Measurements from ENCODE around the gene CFDP1. TPM values are rescaled to one million over a fixed set of nuclear protein-coding genes. Genes with fewer than 3 reads are reported as not detected.

CFDP1 gene
- total and polyA plus RNA-seq, 2 of the 13 experiments (the other 11 are each of a cell fraction or from before 2014, with no cell fraction given) = 78.6 to 153 TPM

GRCh38 chr16:75464122-75464918 is 31.0 kb upstream of the CFDP1 start, which contains the start of gene TMEM170A (continued):
- TF ChIP-seq NFIB (CRISPR knock-in tag; IDR thresholded peaks at IDR 0.05; ENCODE audit: borderline replicate concordance) (no peak), ZNF333 (CRISPR knock-in tag; IDR thresholded peaks at IDR 0.05; ENCODE audit: borderline replicate concordance) (peak; percentile 94), KDM2A (CRISPR knock-in tag; IDR thresholded peaks at IDR 0.05; ENCODE audit: borderline replicate concordance, low read depth) (peak; percentile 99), NKX3-1 (CRISPR knock-in tag; IDR thresholded peaks at IDR 0.05) (no peak), AHR (CRISPR knock-in tag; IDR thresholded peaks at IDR 0.05) (no peak), HNRNPLL (IDR thresholded peaks at IDR 0.05; ENCODE audit: low read depth, low read length, poor library complexity, severe bottlenecking) (peak; percentile 95), ZNF615 (CRISPR knock-in tag; IDR thresholded peaks at IDR 0.05; ENCODE audit: borderline replicate concordance) (no peak), KLF9 (CRISPR knock-in tag; IDR thresholded peaks at IDR 0.05; ENCODE audit: low read depth) (peak; percentile 90), BHLHE40 (IDR thresholded peaks at IDR 0.05; ENCODE audit: low read length) (no peak), IRX3 (CRISPR knock-in tag; IDR thresholded peaks at IDR 0.05; ENCODE audit: borderline replicate concordance, low read depth) (no peak; the same call in 1 of the 2 replicates), ZNF383 (CRISPR knock-in tag; IDR thresholded peaks at IDR 0.05; ENCODE audit: borderline replicate concordance) (no peak), MED1 (CRISPR knock-in tag; IDR thresholded peaks at IDR 0.05) (peak; percentile 79), GRHL1 (CRISPR knock-in tag; conservative IDR thresholded peaks at IDR 0.05) (no peak), ZNF678 (CRISPR knock-in tag; IDR thresholded peaks at IDR 0.05) (0 out of 2 replicates have a peak, but pooled peaks have one; percentile 14), BCL3 (CRISPR knock-in tag; IDR thresholded peaks at IDR 0.05) (peak; percentile 89)
- TF ChIP-seq, protein P1, sequence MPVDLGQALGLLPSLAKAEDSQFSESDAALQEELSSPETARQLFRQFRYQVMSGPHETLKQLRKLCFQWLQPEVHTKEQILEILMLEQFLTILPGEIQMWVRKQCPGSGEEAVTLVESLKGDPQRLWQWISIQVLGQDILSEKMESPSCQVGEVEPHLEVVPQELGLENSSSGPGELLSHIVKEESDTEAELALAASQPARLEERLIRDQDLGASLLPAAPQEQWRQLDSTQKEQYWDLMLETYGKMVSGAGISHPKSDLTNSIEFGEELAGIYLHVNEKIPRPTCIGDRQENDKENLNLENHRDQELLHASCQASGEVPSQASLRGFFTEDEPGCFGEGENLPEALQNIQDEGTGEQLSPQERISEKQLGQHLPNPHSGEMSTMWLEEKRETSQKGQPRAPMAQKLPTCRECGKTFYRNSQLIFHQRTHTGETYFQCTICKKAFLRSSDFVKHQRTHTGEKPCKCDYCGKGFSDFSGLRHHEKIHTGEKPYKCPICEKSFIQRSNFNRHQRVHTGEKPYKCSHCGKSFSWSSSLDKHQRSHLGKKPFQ (CRISPR knock-in tag; IDR thresholded peaks at IDR 0.05; ENCODE audit: insufficient replicate concordance) = peak; percentile 94
- TF ChIP-seq, protein P2, sequence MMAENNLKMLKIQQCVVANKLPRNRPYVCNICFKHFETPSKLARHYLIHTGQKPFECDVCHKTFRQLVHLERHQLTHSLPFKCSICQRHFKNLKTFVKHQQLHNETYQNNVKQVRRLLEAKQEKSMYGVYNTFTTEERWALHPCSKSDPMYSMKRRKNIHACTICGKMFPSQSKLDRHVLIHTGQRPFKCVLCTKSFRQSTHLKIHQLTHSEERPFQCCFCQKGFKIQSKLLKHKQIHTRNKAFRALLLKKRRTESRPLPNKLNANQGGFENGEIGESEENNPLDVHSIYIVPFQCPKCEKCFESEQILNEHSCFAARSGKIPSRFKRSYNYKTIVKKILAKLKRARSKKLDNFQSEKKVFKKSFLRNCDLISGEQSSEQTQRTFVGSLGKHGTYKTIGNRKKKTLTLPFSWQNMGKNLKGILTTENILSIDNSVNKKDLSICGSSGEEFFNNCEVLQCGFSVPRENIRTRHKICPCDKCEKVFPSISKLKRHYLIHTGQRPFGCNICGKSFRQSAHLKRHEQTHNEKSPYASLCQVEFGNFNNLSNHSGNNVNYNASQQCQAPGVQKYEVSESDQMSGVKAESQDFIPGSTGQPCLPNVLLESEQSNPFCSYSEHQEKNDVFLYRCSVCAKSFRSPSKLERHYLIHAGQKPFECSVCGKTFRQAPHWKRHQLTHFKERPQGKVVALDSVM (CRISPR knock-in tag; IDR thresholded peaks at IDR 0.05) = peak; percentile 87
- TF ChIP-seq, protein P3, sequence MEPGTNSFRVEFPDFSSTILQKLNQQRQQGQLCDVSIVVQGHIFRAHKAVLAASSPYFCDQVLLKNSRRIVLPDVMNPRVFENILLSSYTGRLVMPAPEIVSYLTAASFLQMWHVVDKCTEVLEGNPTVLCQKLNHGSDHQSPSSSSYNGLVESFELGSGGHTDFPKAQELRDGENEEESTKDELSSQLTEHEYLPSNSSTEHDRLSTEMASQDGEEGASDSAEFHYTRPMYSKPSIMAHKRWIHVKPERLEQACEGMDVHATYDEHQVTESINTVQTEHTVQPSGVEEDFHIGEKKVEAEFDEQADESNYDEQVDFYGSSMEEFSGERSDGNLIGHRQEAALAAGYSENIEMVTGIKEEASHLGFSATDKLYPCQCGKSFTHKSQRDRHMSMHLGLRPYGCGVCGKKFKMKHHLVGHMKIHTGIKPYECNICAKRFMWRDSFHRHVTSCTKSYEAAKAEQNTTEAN (CRISPR knock-in tag; conservative IDR thresholded peaks at IDR 0.05) = no peak; the same call in 1 of the 2 replicates

Data from HepG2 (cell line).